HL-60 (cell line): ENCODE results near the gene PAMR1.

Source experiments
- DNase-seq, 2 experiments: peaks; one replicate each; pipeline ENCODE4 v3.0.0-alpha.2; 2010 to 2020; ENCODE audit warnings: low read depth in 1 of 2, low spot score in 1 of 2
- H3K27ac ChIP-seq: fragments of 250-450 bp; sonication (Bioruptor Pico); replicated peaks from 2 replicates; pipeline ENCODE4 v1.5.1; 2020; ENCODE audit warnings: mild to moderate bottlenecking, moderate library complexity
- H3K27me3 ChIP-seq: fragments of 250-450 bp; sonication (Bioruptor Pico); 2 replicates; pipeline ENCODE4 v1.5.1; 2021; ENCODE audit warnings: mild to moderate bottlenecking, moderate library complexity; ENCODE audit not compliant: insufficient read depth, poor library complexity, severe bottlenecking
- H3K4me3 ChIP-seq: replicated peaks from 2 replicates; pipeline ENCODE4 v1.5.1; 2011; ENCODE audit warnings: mild to moderate bottlenecking, control low read depth, low read length; ENCODE audit not compliant: insufficient read depth
- GABPA ChIP-seq: IDR thresholded peaks from 2 replicates; pipeline ENCODE4 v1.6.1; 2012; ENCODE audit warnings: low read depth
- POLR2AphosphoS5 ChIP-seq: IDR thresholded peaks from 2 replicates; pipeline ENCODE4 v1.6.1; 2012; ENCODE audit warnings: low read depth
- SPI1 ChIP-seq: IDR thresholded peaks from 2 replicates; pipeline ENCODE4 v1.6.1; 2012; ENCODE audit warnings: low read depth, mild to moderate bottlenecking, borderline replicate concordance
- TF ChIP-seq, protein P1 (sequence below): IDR thresholded peaks from one replicate; pipeline ENCODE4 v1.5.1; 2011; ENCODE audit warnings: low read length, control low read depth, inconsistent platforms; ENCODE audit not compliant: insufficient read depth
- TF ChIP-seq, protein P2 (sequence below): IDR thresholded peaks from 2 replicates; pipeline ENCODE4 v1.6.1; 2012; ENCODE audit warnings: low read depth; ENCODE audit not compliant: insufficient replicate concordance

PAMR1 gene

GRCh38 chr11:35389897-35390465 is 135.4 kb downstream of the PAMR1 start:
- peaks cover 4% of the 10 kb centered on the region for H3K27me3 ChIP-seq
- no peak overlapping the region for H3K27ac ChIP-seq
- DNase-seq, result no peak
- TF ChIP-seq, protein P1, sequence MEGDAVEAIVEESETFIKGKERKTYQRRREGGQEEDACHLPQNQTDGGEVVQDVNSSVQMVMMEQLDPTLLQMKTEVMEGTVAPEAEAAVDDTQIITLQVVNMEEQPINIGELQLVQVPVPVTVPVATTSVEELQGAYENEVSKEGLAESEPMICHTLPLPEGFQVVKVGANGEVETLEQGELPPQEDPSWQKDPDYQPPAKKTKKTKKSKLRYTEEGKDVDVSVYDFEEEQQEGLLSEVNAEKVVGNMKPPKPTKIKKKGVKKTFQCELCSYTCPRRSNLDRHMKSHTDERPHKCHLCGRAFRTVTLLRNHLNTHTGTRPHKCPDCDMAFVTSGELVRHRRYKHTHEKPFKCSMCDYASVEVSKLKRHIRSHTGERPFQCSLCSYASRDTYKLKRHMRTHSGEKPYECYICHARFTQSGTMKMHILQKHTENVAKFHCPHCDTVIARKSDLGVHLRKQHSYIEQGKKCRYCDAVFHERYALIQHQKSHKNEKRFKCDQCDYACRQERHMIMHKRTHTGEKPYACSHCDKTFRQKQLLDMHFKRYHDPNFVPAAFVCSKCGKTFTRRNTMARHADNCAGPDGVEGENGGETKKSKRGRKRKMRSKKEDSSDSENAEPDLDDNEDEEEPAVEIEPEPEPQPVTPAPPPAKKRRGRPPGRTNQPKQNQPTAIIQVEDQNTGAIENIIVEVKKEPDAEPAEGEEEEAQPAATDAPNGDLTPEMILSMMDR, result no peak
- TF ChIP-seq POLR2AphosphoS5 (no peak), SPI1 (no peak), GABPA (no peak)
- TF ChIP-seq, protein P2, sequence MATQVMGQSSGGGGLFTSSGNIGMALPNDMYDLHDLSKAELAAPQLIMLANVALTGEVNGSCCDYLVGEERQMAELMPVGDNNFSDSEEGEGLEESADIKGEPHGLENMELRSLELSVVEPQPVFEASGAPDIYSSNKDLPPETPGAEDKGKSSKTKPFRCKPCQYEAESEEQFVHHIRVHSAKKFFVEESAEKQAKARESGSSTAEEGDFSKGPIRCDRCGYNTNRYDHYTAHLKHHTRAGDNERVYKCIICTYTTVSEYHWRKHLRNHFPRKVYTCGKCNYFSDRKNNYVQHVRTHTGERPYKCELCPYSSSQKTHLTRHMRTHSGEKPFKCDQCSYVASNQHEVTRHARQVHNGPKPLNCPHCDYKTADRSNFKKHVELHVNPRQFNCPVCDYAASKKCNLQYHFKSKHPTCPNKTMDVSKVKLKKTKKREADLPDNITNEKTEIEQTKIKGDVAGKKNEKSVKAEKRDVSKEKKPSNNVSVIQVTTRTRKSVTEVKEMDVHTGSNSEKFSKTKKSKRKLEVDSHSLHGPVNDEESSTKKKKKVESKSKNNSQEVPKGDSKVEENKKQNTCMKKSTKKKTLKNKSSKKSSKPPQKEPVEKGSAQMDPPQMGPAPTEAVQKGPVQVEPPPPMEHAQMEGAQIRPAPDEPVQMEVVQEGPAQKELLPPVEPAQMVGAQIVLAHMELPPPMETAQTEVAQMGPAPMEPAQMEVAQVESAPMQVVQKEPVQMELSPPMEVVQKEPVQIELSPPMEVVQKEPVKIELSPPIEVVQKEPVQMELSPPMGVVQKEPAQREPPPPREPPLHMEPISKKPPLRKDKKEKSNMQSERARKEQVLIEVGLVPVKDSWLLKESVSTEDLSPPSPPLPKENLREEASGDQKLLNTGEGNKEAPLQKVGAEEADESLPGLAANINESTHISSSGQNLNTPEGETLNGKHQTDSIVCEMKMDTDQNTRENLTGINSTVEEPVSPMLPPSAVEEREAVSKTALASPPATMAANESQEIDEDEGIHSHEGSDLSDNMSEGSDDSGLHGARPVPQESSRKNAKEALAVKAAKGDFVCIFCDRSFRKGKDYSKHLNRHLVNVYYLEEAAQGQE, result no peak
- H3K4me3 ChIP-seq, result no peak overlapping the region

- Histone ChIP-seq H3K27ac (no peak overlapping the region), H3K4me3 (no peak overlapping the region), H3K27me3 (peaks cover 4% of the 10 kb centered on the region)
- no peak for TF ChIP-seq SPI1
- TF ChIP-seq, protein P2, result no peak
- TF ChIP-seq GABPA, result no peak
- no peak for TF ChIP-seq POLR2AphosphoS5
- TF ChIP-seq, protein P1, result no peak
- DNase-seq, result no peak
Measured at GRCh38 chr11:35389112-35389511, 136.3 kb downstream of the PAMR1 start.

- TF ChIP-seq POLR2AphosphoS5 (no peak), GABPA (no peak), SPI1 (no peak)
- TF ChIP-seq, protein P2, result no peak
- TF ChIP-seq, protein P1, result no peak
- H3K27ac ChIP-seq, result no peak overlapping the region
- peaks cover 4% of the 10 kb centered on the region for H3K27me3 ChIP-seq
- DNase-seq, result no peak
- no peak overlapping the region for H3K4me3 ChIP-seq
Measured at GRCh38 chr11:35388061-35388460, 137.4 kb downstream of the PAMR1 start.
